ENCODE measurements around the gene NDFIP2.

The NDFIP2 gene

GRCh38 chr13:79447741-79448140, 33.2 kb upstream of the NDFIP2 start:
- Histone ChIP-seq H3K27me3 (ENCODE audit: control insufficient read depth, insufficient read depth, low read length) (no peaks in the 10 kb centered on the region), H3K9me3 (ENCODE audit: control insufficient read depth, insufficient read depth, low read length) (no peaks in the 10 kb centered on the region), H3K4me3 (ENCODE audit: low read depth, low read length) (no peak overlapping the region), H3K9ac (ENCODE audit: low read depth, low read length) (no peak overlapping the region), H3K27ac (ENCODE audit: low read depth, low read length) (no peak overlapping the region), H3K4me1 (ENCODE audit: control insufficient read depth, insufficient read depth, low read length) (peaks cover 3% of the 10 kb centered on the region; the same call in 1 of the 2 replicates), H3K36me3 (ENCODE audit: control insufficient read depth, insufficient read depth, low read length) (no peaks in the 10 kb centered on the region)

- H3K4me1 ChIP-seq (ENCODE audit: control insufficient read depth, insufficient read depth, low read length): peaks cover 4% of the 10 kb centered on the region; the same call in 1 of the 2 replicates
- H3K4me3 ChIP-seq (ENCODE audit: low read depth, low read length): no peak overlapping the region
- H3K9me3 ChIP-seq (ENCODE audit: control insufficient read depth, insufficient read depth, low read length): no peaks in the 10 kb centered on the region
- no peaks in the 10 kb centered on the region for H3K27me3 ChIP-seq (ENCODE audit: control insufficient read depth, insufficient read depth, low read length)
- no peak overlapping the region for H3K27ac ChIP-seq (ENCODE audit: low read depth, low read length)
- no peak overlapping the region for H3K9ac ChIP-seq (ENCODE audit: low read depth, low read length)
- H3K36me3 ChIP-seq (ENCODE audit: control insufficient read depth, insufficient read depth, low read length): no peaks in the 10 kb centered on the region
Measured at GRCh38 chr13:79448413-79448812, 32.5 kb upstream of the NDFIP2 start.

- no peaks in the 10 kb centered on the region for H3K27me3 ChIP-seq (ENCODE audit: control insufficient read depth, insufficient read depth, low read length)
- H3K4me3 ChIP-seq (ENCODE audit: low read depth, low read length): no peak overlapping the region
- H3K4me1 ChIP-seq (ENCODE audit: control insufficient read depth, insufficient read depth, low read length): peaks cover 4% of the 10 kb centered on the region; the same call in 1 of the 2 replicates
- no peaks in the 10 kb centered on the region for H3K9me3 ChIP-seq (ENCODE audit: control insufficient read depth, insufficient read depth, low read length)
- no peaks in the 10 kb centered on the region for H3K36me3 ChIP-seq (ENCODE audit: control insufficient read depth, insufficient read depth, low read length)
- H3K27ac ChIP-seq (ENCODE audit: low read depth, low read length): no peak overlapping the region
- no peak overlapping the region for H3K9ac ChIP-seq (ENCODE audit: low read depth, low read length)
Measured at GRCh38 chr13:79450110-79450509, 30.8 kb upstream of the NDFIP2 start.

- Histone ChIP-seq H3K9ac (ENCODE audit: low read depth, low read length) (no peak overlapping the region), H3K36me3 (ENCODE audit: control insufficient read depth, insufficient read depth, low read length) (no peaks in the 10 kb centered on the region), H3K4me3 (ENCODE audit: low read depth, low read length) (no peak overlapping the region), H3K27me3 (ENCODE audit: control insufficient read depth, insufficient read depth, low read length) (no peaks in the 10 kb centered on the region), H3K4me1 (ENCODE audit: control insufficient read depth, insufficient read depth, low read length) (peaks cover 4% of the 10 kb centered on the region; the same call in 1 of the 2 replicates), H3K9me3 (ENCODE audit: control insufficient read depth, insufficient read depth, low read length) (no peaks in the 10 kb centered on the region), H3K27ac (ENCODE audit: low read depth, low read length) (no peak overlapping the region)
Measured at GRCh38 chr13:79451500-79451962, 29.4 kb upstream of the NDFIP2 start.

- Histone ChIP-seq H3K36me3 (ENCODE audit: control insufficient read depth, insufficient read depth, low read length) (no peaks in the 10 kb centered on the region), H3K27ac (ENCODE audit: low read depth, low read length) (no peak overlapping the region), H3K27me3 (ENCODE audit: control insufficient read depth, insufficient read depth, low read length) (no peaks in the 10 kb centered on the region), H3K9ac (ENCODE audit: low read depth, low read length) (no peak overlapping the region), H3K4me3 (ENCODE audit: low read depth, low read length) (no peak overlapping the region), H3K4me1 (ENCODE audit: control insufficient read depth, insufficient read depth, low read length) (peaks cover 4% of the 10 kb centered on the region; the same call in 1 of the 2 replicates), H3K9me3 (ENCODE audit: control insufficient read depth, insufficient read depth, low read length) (no peaks in the 10 kb centered on the region)
Measured at GRCh38 chr13:79452239-79452913, 28.6 kb upstream of the NDFIP2 start.

GRCh38 chr13:79455331-79455730, 25.6 kb upstream of the NDFIP2 start:
- Histone ChIP-seq H3K4me1 (ENCODE audit: control insufficient read depth, insufficient read depth, low read length) (peaks cover 4% of the 10 kb centered on the region; the same call in 1 of the 2 replicates), H3K4me3 (ENCODE audit: low read depth, low read length) (no peak overlapping the region), H3K36me3 (ENCODE audit: control insufficient read depth, insufficient read depth, low read length) (no peaks in the 10 kb centered on the region), H3K27me3 (ENCODE audit: control insufficient read depth, insufficient read depth, low read length) (no peaks in the 10 kb centered on the region), H3K9ac (ENCODE audit: low read depth, low read length) (no peak overlapping the region), H3K9me3 (ENCODE audit: control insufficient read depth, insufficient read depth, low read length) (no peaks in the 10 kb centered on the region), H3K27ac (ENCODE audit: low read depth, low read length) (no peak overlapping the region)

- H3K27ac ChIP-seq (ENCODE audit: low read depth, low read length): no peak overlapping the region
- peaks cover 4% of the 10 kb centered on the region; the same call in 1 of the 2 replicates for H3K4me1 ChIP-seq (ENCODE audit: control insufficient read depth, insufficient read depth, low read length)
- H3K9me3 ChIP-seq (ENCODE audit: control insufficient read depth, insufficient read depth, low read length): no peaks in the 10 kb centered on the region
- no peak overlapping the region for H3K4me3 ChIP-seq (ENCODE audit: low read depth, low read length)
- H3K9ac ChIP-seq (ENCODE audit: low read depth, low read length): no peak overlapping the region
- H3K27me3 ChIP-seq (ENCODE audit: control insufficient read depth, insufficient read depth, low read length): no peaks in the 10 kb centered on the region
- no peaks in the 10 kb centered on the region for H3K36me3 ChIP-seq (ENCODE audit: control insufficient read depth, insufficient read depth, low read length)
Measured at GRCh38 chr13:79456051-79456450, 24.9 kb upstream of the NDFIP2 start.

- H3K36me3 ChIP-seq (ENCODE audit: control insufficient read depth, insufficient read depth, low read length): no peaks in the 10 kb centered on the region
- peaks cover 4% of the 10 kb centered on the region; the same call in 1 of the 2 replicates for H3K4me1 ChIP-seq (ENCODE audit: control insufficient read depth, insufficient read depth, low read length)
- H3K4me3 ChIP-seq (ENCODE audit: low read depth, low read length): no peak overlapping the region
- H3K9ac ChIP-seq (ENCODE audit: low read depth, low read length): no peak overlapping the region
- H3K9me3 ChIP-seq (ENCODE audit: control insufficient read depth, insufficient read depth, low read length): no peaks in the 10 kb centered on the region
- no peak overlapping the region for H3K27ac ChIP-seq (ENCODE audit: low read depth, low read length)
- H3K27me3 ChIP-seq (ENCODE audit: control insufficient read depth, insufficient read depth, low read length): no peaks in the 10 kb centered on the region
Measured at GRCh38 chr13:79456656-79457365, 24.1 kb upstream of the NDFIP2 start.

GRCh38 chr13:79457390-79457789, 23.6 kb upstream of the NDFIP2 start:
- Histone ChIP-seq H3K27ac (ENCODE audit: low read depth, low read length) (no peak overlapping the region), H3K36me3 (ENCODE audit: control insufficient read depth, insufficient read depth, low read length) (no peaks in the 10 kb centered on the region), H3K4me3 (ENCODE audit: low read depth, low read length) (no peak overlapping the region), H3K9ac (ENCODE audit: low read depth, low read length) (no peak overlapping the region), H3K4me1 (ENCODE audit: control insufficient read depth, insufficient read depth, low read length) (peaks cover 4% of the 10 kb centered on the region; the same call in 1 of the 2 replicates), H3K27me3 (ENCODE audit: control insufficient read depth, insufficient read depth, low read length) (no peaks in the 10 kb centered on the region), H3K9me3 (ENCODE audit: control insufficient read depth, insufficient read depth, low read length) (no peaks in the 10 kb centered on the region)

DNA sequence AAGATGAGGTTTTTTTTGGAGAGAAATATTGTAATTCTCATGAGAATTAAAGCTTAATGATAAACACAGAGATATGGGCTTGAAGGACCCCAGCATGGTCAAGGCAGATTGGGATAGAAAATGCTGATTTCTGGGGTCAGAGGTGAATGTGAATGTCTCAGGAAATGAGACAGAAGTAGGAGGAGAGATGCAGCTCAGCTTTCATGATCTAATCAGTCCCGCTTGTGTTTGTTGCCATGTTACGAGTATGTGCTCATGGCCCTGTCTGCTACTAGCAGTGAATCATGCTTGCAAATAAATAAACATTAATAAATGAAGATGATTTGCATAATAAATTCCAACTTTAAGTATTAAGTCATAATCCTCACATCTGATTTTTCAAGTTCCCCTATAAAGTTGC, 23.0 kb upstream of the NDFIP2 start:
- Histone ChIP-seq H3K9ac (ENCODE audit: low read depth, low read length) (no peak overlapping the region), H3K4me1 (ENCODE audit: control insufficient read depth, insufficient read depth, low read length) (no peaks in the 10 kb centered on the region), H3K4me3 (ENCODE audit: low read depth, low read length) (no peak overlapping the region), H3K27me3 (ENCODE audit: control insufficient read depth, insufficient read depth, low read length) (no peaks in the 10 kb centered on the region), H3K27ac (ENCODE audit: low read depth, low read length) (no peak overlapping the region), H3K9me3 (ENCODE audit: control insufficient read depth, insufficient read depth, low read length) (no peaks in the 10 kb centered on the region), H3K36me3 (ENCODE audit: control insufficient read depth, insufficient read depth, low read length) (no peaks in the 10 kb centered on the region)

GRCh38 chr13:79458436-79458835, 22.5 kb upstream of the NDFIP2 start:
- Histone ChIP-seq H3K4me3 (ENCODE audit: low read depth, low read length) (no peak overlapping the region), H3K9ac (ENCODE audit: low read depth, low read length) (no peak overlapping the region), H3K27me3 (ENCODE audit: control insufficient read depth, insufficient read depth, low read length) (no peaks in the 10 kb centered on the region), H3K9me3 (ENCODE audit: control insufficient read depth, insufficient read depth, low read length) (no peaks in the 10 kb centered on the region), H3K4me1 (ENCODE audit: control insufficient read depth, insufficient read depth, low read length) (no peaks in the 10 kb centered on the region), H3K27ac (ENCODE audit: low read depth, low read length) (no peak overlapping the region), H3K36me3 (ENCODE audit: control insufficient read depth, insufficient read depth, low read length) (no peaks in the 10 kb centered on the region)

Measured in HUES48 (cell line).